Nephron (organoid): ENCODE measurements around the gene TRIM42.

Source experiments
- H3K27ac Mint-ChIP-seq, 3 experiments: 2 replicates each; pipeline ENCODE4 v1.8.0; 2020; ENCODE audit warnings: mixed read lengths in 3 of 3, mild to moderate bottlenecking in 2 of 3, moderate library complexity in 1 of 3
- H3K27me3 Mint-ChIP-seq: 2 replicates; pipeline ENCODE4 v1.8.0; 2021; ENCODE audit warnings: low read depth, mild to moderate bottlenecking, moderate library complexity, mixed read lengths
- H3K36me3 Mint-ChIP-seq: 2 replicates; pipeline ENCODE4 v1.8.0; 2020; ENCODE audit warnings: low read depth, mixed read lengths
- H3K4me1 Mint-ChIP-seq: 2 replicates; pipeline ENCODE4 v1.8.0; 2020; ENCODE audit warnings: mixed read lengths
- H3K4me3 Mint-ChIP-seq, 3 experiments: 2 replicates each; pipeline ENCODE4 v1.8.0; 2020; ENCODE audit warnings: mild to moderate bottlenecking in 3 of 3, mixed read lengths in 3 of 3, moderate library complexity in 2 of 3
- H3K9me3 Mint-ChIP-seq: 2 replicates; pipeline ENCODE4 v1.8.0; 2020; ENCODE audit warnings: mixed read lengths
- TF ChIP-seq, protein P1 (sequence below), 3 experiments: fragments of 200-600 bp; sonication (generic); IDR thresholded peaks; one replicate each; pipeline ENCODE4 v1.5.0; 2021; ENCODE audit warnings: antibody characterized with exemption in 3 of 3; ENCODE audit not compliant: unreplicated experiment in 3 of 3

The TRIM42 gene

DNA sequence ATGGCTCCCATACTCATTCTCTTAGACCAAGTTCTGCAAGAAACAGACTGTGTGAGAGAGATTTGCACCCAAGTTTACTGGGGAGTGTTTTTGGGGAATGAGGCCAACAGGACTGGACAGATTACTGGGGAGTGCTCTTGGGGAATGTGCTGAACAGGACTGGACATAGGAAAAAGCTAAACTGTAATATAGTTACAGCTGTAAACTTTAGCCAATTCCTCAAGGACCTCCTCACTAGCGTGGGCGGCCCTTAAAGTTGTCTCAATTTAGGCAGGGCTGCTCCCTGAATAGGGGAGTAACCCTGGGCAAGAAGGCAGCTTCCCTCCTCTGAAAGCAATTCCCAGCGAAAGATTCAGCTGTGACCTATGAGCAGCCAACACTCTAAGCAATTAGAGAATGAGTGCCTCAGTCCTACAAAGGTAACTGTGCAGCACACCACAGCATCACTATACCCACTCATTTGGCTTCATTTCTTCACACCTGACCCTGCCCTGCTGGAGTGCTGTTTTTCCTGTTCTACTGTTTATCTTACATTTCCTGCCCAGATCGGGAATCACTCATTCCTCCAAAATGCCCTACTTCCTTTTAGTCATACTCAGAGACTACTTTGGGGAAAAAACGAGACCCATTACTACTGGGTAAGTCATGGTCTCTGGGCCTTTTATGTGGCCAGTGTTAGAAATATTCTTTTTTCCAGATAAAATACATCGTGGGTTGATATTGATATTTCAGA lies 41.3 kb upstream of the TRIM42 start:
- Mint-ChIP-seq H3K9me3 (no peaks in the 10 kb centered on the region), H3K36me3 (no peaks in the 10 kb centered on the region), H3K27ac (no peak overlapping the region), H3K27me3 (no peaks in the 10 kb centered on the region), H3K4me3 (no peak overlapping the region), H3K4me1 (no peaks in the 10 kb centered on the region)
- TF ChIP-seq, protein P1, sequence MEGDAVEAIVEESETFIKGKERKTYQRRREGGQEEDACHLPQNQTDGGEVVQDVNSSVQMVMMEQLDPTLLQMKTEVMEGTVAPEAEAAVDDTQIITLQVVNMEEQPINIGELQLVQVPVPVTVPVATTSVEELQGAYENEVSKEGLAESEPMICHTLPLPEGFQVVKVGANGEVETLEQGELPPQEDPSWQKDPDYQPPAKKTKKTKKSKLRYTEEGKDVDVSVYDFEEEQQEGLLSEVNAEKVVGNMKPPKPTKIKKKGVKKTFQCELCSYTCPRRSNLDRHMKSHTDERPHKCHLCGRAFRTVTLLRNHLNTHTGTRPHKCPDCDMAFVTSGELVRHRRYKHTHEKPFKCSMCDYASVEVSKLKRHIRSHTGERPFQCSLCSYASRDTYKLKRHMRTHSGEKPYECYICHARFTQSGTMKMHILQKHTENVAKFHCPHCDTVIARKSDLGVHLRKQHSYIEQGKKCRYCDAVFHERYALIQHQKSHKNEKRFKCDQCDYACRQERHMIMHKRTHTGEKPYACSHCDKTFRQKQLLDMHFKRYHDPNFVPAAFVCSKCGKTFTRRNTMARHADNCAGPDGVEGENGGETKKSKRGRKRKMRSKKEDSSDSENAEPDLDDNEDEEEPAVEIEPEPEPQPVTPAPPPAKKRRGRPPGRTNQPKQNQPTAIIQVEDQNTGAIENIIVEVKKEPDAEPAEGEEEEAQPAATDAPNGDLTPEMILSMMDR (IDR thresholded peaks at IDR 0.05; ENCODE audit: unreplicated experiment in 3 of 3), result no peak

DNA sequence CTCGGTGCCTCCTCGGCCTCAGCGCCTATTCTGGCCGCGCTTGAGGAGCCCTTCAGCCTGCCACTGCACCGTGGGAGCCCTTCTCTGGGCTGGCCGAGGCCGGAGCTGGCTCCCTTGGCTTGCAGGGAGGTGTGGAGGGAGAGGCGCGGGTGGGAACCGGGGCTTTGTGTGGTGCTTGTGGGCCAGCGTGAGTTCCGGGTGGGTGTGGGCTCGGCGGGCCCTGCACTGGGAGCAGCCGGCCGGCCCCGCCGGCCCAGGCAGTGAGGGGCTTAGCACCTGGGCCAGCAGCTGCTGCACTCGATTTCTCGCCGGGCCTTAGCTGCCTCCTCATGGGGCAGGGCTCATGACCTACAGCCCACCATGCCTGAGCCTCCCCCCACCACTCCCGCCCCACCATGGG lies 26.6 kb upstream of the TRIM42 start:
- Mint-ChIP-seq H3K4me1 (no peaks in the 10 kb centered on the region), H3K4me3 (no peak overlapping the region), H3K9me3 (peaks cover 18% of the 10 kb centered on the region), H3K27ac (no peak overlapping the region), H3K27me3 (no peaks in the 10 kb centered on the region), H3K36me3 (no peaks in the 10 kb centered on the region)
- TF ChIP-seq, protein P1 (IDR thresholded peaks at IDR 0.05; ENCODE audit: unreplicated experiment in 3 of 3), result no peak

GRCh38 chr3:140655678-140656077 lies 22.2 kb upstream of the TRIM42 start:
- H3K27me3 Mint-ChIP-seq, result peaks cover 4% of the 10 kb centered on the region
- no peak overlapping the region for H3K27ac Mint-ChIP-seq
- H3K36me3 Mint-ChIP-seq, result no peaks in the 10 kb centered on the region
- H3K9me3 Mint-ChIP-seq, result peaks cover 21% of the 10 kb centered on the region
- TF ChIP-seq, protein P1 (IDR thresholded peaks at IDR 0.05; ENCODE audit: unreplicated experiment in 3 of 3), result no peak
- H3K4me3 Mint-ChIP-seq, result no peak overlapping the region
- H3K4me1 Mint-ChIP-seq, result no peaks in the 10 kb centered on the region

DNA sequence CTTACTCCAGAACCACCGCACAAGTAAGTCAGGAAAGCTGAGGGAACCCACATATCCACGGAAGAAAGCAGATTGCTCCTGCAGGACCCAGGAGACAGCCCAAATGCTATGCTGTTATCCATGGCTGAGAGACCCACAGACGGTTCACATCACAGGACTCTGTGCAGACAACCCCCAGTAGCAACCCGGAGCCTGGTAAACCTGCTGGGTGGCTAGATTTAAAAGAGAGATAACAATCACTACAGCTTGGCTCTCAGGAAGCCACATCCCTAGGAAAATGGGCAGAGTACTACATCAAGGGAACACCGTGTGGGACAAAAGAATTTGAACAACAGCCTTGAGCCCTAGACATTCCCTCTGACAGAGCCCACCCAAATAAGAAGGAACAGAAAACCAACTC lies 13.8 kb upstream of the TRIM42 start:
- TF ChIP-seq, protein P1 (IDR thresholded peaks at IDR 0.05; ENCODE audit: unreplicated experiment in 3 of 3), result no peak
- no peaks in the 10 kb centered on the region for H3K27me3 Mint-ChIP-seq
- no peaks in the 10 kb centered on the region for H3K4me1 Mint-ChIP-seq
- no peaks in the 10 kb centered on the region for H3K36me3 Mint-ChIP-seq
- peaks cover 43% of the 10 kb centered on the region for H3K9me3 Mint-ChIP-seq
- no peak overlapping the region for H3K4me3 Mint-ChIP-seq
- H3K27ac Mint-ChIP-seq, result no peak overlapping the region

- Mint-ChIP-seq H3K27ac (no peak overlapping the region), H3K9me3 (no peaks in the 10 kb centered on the region), H3K36me3 (no peaks in the 10 kb centered on the region), H3K27me3 (no peaks in the 10 kb centered on the region), H3K4me3 (no peak overlapping the region), H3K4me1 (no peaks in the 10 kb centered on the region)
- TF ChIP-seq, protein P1 (IDR thresholded peaks at IDR 0.05; ENCODE audit: unreplicated experiment in 3 of 3), result no peak
These were observed 4.7 kb downstream of the TRIM42 start for GRCh38 chr3:140682586-140682985.

DNA sequence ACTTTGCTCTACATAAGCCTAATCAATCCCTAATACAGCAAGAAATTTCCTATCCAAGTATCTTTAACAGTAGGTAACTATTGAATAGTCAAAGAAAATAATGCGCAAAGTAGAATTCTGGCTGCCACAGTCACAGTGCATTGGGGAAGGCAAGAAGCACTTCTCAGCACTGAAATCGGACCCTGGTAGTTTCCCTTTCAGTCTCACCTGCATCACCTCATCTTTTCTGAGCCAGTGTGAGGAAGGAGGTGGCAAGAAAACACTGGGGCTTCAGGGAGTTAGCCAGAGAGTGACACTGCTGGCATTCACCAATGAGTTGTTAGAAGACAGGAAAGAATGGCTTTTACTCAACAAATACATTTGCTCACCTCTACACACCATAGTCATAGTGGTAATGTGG lies 8.3 kb downstream of the TRIM42 start:
- no peaks in the 10 kb centered on the region for H3K36me3 Mint-ChIP-seq
- no peaks in the 10 kb centered on the region for H3K4me1 Mint-ChIP-seq
- H3K4me3 Mint-ChIP-seq, result no peak overlapping the region
- no peak overlapping the region for H3K27ac Mint-ChIP-seq
- no peaks in the 10 kb centered on the region for H3K9me3 Mint-ChIP-seq
- H3K27me3 Mint-ChIP-seq, result no peaks in the 10 kb centered on the region
- TF ChIP-seq, protein P1 (IDR thresholded peaks at IDR 0.05; ENCODE audit: unreplicated experiment in 3 of 3), result no peak
